Fibroblast of gingiva (primary cell): ENCODE data around the gene UIMC1.

Source experiments
- DNase-seq: peaks from one replicate; pipeline ENCODE4 v3.0.0-alpha.2; 2011; ENCODE audit warnings: low read depth

The UIMC1 gene

GRCh38 chr5:176902102-176902814 is 104.3 kb downstream of the UIMC1 start:
- DNase-seq, result no peak

DNA sequence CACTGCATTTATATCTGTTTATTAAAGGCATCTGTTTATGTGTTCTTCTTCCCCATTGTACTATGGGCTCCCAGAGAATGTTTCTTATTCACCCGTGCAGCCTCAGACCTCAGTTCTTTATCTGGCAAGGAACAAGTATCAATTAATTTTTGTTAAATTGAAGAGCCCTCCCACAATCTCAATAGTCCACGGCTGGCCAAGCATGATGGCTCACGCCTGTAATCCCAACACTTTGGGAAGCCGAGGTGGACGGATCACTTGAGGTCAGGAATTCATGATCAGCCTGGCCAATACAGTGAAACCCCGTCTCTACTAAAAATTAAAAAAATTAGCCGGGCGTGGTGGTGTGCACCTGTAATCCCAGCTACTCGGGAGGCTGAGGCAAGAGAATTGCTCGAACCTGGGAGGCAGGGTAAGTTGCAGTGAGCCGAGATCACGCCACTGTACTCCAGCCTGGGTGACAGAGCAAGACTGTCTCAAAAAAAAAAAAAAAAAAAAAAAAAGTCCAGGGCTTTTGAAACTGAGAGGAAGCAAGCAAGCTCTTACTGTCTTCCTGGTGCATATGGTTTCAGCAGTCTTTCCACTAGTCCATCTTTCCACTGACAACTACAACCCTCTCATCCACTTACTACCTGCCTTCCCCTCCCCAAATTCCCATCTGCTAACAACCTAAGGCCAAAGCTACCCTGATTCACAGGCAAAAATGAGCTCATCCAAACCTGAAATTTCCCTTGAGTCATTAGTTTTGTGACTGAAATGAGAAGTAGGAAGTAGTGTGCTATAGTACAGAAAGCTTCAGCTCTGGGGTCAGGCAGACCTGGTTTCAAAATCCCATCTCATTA is 105.1 kb downstream of the UIMC1 start:
- no peak for DNase-seq

GRCh38 chr5:176900780-176901204 is 105.8 kb downstream of the UIMC1 start:
- DNase-seq, result no peak

DNA sequence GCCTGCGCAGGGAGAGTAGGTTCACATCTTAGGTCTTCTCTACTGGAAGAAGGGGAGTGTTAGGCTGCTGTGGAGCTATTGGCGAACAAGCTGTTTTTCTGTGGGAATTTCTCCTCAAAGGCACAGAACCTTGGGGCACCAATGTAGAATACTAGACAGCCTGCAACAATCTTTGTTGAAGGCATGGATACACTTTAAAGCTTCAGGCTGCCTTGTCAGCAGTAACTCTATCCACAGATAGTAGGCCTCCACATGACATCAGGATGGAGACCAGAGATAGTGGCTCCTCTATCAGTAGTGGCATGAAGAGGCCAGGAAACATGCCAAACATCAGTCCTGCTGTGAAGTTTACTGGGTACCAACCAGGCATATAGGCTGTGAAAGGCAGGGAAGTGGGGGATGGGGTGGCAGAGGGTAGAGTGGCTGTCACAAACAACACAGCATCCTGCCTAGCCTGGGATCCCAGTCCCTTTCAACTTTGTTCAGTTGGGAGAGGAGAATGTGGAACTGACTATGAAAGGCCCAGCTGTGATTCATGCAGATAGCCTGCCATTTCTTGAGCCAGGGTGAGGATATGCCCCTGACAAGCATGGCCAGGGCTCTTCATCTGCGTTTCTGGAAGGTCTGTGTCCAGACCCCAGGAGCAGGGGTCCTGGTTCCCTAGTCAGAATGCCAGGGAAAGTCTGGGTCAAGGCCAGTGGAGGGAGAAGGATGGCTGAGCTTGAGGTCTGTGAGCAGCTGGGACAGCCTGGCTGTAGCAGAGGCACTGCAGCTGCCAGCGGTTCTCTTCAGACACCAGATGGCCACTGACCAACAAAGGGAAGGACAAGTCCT is 106.4 kb downstream of the UIMC1 start:
- DNase-seq, result no peak

DNA sequence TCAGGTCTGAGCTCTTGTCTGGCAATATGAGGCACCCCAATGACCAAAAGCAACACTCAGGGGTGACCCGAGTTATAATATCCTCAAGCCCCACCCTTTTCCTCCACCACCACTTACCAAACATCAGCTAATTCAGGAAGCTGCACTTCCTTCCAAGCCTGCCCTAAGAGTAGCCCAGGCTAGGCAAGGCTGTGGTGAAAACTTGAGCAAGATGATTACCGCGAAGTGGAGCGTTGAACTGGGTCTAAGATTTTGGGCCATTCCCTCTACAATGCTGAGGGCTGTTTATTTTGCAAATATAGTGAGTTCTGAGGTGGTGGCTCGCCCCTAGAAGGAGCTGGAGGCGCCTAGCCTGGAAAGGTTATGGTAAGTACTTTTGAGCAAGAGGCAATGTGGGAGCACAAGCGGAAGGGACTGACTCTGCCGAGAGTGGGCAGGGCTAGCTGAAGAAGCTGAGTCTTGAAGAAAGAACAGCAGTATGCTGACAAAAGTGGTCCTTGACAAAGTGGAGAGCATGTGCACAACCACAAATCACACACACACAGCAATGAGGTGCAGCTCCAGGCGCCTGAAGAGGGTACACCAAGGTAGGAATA is 107.2 kb downstream of the UIMC1 start, which contains the start of gene HK3:
TSS of gene HK3 (minus strand) at position 51 of the 596 bp plus-strand sequence. CDS start 3,187 bp downstream, outside the sequence.
- DNase-seq, result no peak

DNA sequence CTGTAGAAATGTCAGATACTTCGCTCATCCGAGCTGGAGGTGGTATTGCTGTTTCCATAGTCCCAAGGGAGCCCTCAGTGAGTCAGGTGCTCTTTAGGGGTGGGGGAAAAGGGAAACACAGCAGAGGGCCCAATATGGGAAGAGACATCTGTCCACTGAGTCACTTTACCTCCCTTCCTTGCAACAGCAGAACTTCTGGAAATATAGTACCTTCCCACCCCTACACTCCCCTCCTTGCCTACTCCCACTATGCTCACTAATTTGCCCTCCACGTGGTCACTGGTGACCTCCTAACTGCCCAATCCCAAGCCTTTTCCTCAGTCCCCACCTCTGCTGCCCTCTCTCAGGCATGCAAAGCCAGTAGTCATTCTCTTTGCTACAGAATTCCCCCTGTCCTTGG is 109.3 kb downstream of the UIMC1 start:
- DNase-seq, result no peak

DNA sequence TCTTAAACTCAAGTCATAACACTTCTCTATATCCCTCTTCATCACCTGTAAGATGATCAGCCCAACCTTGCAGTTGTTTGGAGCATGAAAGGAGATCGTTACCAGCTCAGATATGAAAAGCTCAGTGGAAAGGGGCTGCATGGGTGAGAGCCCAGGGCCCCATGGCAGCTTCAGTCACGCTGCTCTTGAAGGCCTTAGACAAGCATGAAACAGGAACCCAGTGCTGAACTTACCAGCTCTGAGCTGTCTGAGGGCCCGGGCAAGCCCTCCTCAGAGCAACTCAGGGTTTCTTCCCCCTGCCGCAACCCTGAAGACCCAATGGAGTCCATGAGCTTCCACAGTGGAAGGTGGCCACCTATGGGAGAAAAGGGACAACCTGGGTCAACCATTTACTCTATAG is 110.7 kb downstream of the UIMC1 start:
- DNase-seq, result no peak

DNA sequence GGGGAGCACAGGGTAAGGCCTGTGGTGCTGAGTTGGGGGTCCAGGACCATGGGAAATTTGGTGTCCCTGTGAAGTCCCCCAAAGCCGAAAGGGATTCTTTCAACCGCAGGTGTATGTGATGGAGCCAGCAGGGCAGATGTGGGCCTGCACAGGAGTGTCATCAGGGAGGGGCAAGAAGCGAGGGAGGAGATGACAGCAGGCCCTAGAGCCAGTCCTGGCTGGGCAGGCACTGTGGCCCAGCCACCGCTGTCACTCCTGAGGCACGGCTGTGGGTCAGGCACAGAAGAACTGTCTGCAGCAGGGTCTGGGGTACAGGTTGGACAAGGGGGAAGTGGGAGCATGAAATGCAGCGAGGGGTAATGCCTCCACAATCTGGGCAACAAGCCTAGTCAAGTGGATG is 112.3 kb downstream of the UIMC1 start:
- DNase-seq, result no peak

DNA sequence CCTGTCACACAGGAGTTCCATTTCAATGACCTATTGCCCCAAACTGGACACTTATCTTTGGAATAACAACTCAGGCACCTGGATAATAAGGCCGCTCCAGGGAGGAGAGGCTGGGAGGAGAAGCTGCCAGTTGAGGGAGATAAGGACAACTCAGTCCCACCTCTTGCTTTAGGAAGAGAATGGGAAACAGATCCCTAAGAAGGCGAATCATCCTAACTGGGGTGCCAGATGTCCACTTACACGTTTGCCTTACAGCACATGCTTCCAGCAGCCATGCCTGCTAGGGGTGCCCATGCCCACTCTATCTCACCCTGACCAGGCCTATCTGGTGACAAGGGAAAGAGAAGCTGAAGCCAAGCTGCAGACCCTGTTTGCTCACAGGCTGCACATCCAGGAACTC is 113.9 kb downstream of the UIMC1 start:
- DNase-seq, result no peak

DNA sequence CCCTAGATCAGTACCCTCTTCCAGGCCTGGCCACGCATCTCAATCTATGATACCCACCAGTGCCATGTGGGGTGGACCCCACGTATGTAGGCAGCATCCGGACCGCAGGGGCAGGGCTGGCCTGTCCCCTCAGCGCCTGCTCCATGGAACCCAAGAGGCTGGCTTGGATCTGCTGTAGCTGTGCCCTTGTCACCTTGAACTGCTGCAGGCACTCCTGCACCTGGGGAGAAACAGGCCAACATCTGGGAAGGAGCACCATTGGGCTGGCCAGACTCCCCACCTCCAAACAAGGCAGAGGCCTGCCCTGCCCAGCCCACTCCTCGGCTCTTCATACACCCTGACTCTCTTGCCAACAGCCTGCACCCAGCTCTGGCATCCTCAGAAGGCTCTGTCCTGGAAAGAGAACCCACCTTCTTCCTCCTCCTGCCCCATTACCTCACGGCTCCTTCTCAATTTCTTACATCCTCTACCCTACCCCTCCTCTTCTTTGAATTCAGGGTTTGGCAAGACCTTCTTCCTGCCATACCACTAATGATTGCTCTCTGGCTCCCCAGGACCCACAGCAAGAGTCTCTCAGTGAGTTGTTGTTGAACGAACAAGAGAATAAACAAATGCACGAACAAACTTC is 115.1 kb downstream of the UIMC1 start:
- DNase-seq, result no peak

GRCh38 chr5:176890455-176891330 is 115.9 kb downstream of the UIMC1 start:
- no peak for DNase-seq

- no peak for DNase-seq
Measured at GRCh38 chr5:176889321-176890280, 117.0 kb downstream of the UIMC1 start.

- DNase-seq, result no peak
Measured at GRCh38 chr5:176888865-176889165, 117.8 kb downstream of the UIMC1 start.

DNA sequence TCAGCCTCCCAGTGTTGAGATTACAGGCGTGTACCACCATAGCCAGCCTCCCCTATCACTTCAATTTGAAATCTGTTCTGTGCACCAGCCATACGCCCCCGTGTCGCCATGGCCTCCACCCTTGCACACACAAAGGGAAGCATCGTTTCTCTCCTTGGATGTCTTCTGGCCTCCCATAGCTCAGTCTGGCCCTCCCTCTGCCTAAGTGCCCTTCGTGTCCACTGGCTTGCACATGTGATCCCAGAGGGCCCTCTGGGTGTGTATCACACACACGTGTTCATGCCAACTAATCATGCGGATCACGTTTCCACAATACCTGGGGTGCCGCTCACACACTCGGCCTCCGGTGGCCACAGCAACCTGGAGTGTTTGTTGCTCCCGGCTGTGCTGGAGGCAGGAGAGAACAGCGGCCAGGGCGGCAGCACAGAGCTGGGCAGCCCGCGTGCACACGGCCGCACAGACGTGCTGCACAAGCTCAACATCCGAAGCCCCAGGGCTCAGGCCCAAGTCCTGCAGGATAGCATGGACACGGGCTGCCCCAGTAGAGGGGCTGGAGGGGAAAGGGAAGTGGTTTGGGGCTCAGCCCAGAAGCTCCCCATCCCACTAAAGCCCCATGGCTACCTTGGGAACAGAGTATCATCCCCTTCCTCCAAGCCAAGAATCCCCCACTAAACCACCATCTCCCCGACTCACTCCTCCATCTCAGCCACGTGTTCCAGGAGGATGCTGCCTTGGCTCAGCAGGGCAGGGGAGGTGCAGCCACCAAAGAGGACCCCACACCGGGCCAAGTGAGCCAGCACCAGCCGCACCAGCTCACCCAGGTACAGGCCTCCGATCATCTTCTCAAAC is 118.3 kb downstream of the UIMC1 start:
- DNase-seq, result no peak

DNA sequence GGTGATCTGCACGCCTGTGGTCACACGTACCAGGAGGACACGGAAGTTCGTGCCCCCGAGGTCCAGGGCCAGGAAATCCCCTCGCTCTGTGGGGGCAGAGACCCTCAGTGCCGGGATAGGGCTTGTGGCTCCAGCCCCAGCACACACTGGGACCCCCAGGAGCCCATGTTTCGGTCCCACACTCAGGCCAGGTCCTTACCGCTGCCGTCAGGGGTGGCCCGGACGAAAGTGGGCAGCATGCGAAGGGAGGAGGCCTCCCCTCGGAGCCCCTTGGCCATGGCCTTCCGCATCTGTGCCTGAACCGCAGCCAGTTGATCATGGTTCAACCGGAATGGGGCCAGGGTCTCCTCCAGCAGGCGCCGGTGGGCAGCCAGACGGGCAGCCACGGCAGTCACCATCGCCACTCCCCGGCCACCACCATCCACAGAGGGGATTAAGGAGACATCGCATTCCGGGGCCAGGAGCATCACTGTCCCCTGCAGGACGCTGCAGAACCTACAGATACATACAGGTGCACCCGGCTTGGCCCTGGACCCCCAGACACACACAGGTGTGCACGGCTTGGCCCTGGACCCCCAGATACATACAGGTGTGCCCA is 119.2 kb downstream of the UIMC1 start:
- no peak for DNase-seq

DNA sequence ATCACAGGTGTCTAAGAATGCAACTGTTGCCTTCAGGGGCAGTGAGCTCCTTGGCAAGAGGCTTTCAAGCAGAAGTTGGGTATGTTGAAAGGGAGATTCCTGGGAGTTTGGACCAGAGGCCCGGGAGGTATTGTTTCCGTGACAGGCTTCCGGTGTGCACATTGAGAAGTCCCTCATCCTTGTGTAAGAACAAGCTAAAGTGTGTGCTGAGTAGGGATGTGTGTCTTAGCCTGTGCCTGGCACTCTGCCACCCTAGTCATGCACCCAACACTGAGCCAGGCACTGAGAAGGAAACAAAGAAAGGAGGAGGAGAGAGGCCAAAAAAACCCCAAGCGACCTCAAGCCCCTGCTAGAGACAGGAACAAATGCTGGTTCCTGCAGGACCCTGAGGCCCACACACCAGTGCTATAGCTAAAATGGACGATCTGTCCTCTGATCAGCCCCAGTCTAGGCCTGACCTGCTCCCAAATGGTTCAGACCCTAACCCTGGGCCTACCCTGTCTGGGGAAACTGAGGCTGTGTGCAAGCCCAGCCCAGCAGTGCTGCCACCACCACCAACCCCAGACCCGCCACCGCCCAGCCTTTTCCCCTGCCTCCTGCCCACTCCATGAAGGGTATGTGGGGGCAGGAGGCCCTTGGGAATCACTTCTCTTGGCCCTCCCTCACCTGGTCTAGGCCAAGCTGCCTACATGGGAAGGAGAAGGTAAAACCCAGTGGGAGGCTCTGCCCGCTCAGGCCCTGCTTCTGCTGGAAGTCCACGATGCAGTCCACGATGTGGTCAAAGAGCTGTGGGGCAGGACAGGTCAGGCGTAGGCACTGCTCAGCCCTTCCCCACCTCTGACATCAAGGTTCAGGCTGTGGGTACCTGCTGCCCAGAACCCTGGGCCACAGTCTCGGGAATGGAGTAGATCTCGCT is 120.0 kb downstream of the UIMC1 start:
- no peak for DNase-seq

- DNase-seq, result no peak
Measured at GRCh38 chr5:176884571-176884890, 122.0 kb downstream of the UIMC1 start.
